ENCODE results near the gene VIL1. TPM values are rescaled to one million over a fixed set of nuclear protein-coding genes. Genes with fewer than 3 reads are reported as not detected.

The VIL1 gene
- total RNA-seq, 4 donors from 2014 or later, result 0.21 to 3.3 (median 1.1) TPM

GRCh38 chr2:218427741-218428140, 8.8 kb downstream of the VIL1 start:
- no peak for DNase-seq (ENCODE audit: low spot score in 2 of 2)
- H3K4me3 ChIP-seq, result no peak overlapping the region
- H3K27ac ChIP-seq, result no peak overlapping the region
- H3K27me3 ChIP-seq, result no peaks in the 10 kb centered on the region
- H3K9me3 ChIP-seq, result no peaks in the 10 kb centered on the region
- no peaks in the 10 kb centered on the region for H3K36me3 ChIP-seq
- TF ChIP-seq EP300 (IDR thresholded peaks at IDR 0.05) (no peak), POLR2AphosphoS5 (IDR thresholded peaks at IDR 0.05) (no peak), POLR2A (IDR thresholded peaks at IDR 0.05) (no peak)
- TF ChIP-seq, protein P1, sequence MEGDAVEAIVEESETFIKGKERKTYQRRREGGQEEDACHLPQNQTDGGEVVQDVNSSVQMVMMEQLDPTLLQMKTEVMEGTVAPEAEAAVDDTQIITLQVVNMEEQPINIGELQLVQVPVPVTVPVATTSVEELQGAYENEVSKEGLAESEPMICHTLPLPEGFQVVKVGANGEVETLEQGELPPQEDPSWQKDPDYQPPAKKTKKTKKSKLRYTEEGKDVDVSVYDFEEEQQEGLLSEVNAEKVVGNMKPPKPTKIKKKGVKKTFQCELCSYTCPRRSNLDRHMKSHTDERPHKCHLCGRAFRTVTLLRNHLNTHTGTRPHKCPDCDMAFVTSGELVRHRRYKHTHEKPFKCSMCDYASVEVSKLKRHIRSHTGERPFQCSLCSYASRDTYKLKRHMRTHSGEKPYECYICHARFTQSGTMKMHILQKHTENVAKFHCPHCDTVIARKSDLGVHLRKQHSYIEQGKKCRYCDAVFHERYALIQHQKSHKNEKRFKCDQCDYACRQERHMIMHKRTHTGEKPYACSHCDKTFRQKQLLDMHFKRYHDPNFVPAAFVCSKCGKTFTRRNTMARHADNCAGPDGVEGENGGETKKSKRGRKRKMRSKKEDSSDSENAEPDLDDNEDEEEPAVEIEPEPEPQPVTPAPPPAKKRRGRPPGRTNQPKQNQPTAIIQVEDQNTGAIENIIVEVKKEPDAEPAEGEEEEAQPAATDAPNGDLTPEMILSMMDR (IDR thresholded peaks at IDR 0.05), result no peak
- 58% methylated on average over 6 of the region's 11 CpGs for WGBS
- H3K4me1 ChIP-seq, result no peaks in the 10 kb centered on the region

GRCh38 chr2:218428846-218429558, 10.1 kb downstream of the VIL1 start:
- H3K27me3 ChIP-seq, result no peaks in the 10 kb centered on the region
- H3K4me3 ChIP-seq, result no peak overlapping the region
- no peak for DNase-seq (ENCODE audit: low spot score in 2 of 2)
- H3K36me3 ChIP-seq, result no peaks in the 10 kb centered on the region
- H3K9me3 ChIP-seq, result no peaks in the 10 kb centered on the region
- no peaks in the 10 kb centered on the region for H3K4me1 ChIP-seq
- WGBS, result 97% methylated on average over 10 of the region's 24 CpGs
- no peak overlapping the region for H3K27ac ChIP-seq
- TF ChIP-seq, protein P1 (IDR thresholded peaks at IDR 0.05), result no peak
- TF ChIP-seq EP300 (IDR thresholded peaks at IDR 0.05) (no peak), POLR2AphosphoS5 (IDR thresholded peaks at IDR 0.05) (no peak), POLR2A (IDR thresholded peaks at IDR 0.05) (no peak)

GRCh38 chr2:218429911-218430692, 11.2 kb downstream of the VIL1 start:
- Histone ChIP-seq H3K9me3 (no peaks in the 10 kb centered on the region), H3K4me3 (no peak overlapping the region), H3K27me3 (no peaks in the 10 kb centered on the region), H3K27ac (no peak overlapping the region), H3K4me1 (no peaks in the 10 kb centered on the region), H3K36me3 (no peaks in the 10 kb centered on the region)
- no peak for TF ChIP-seq POLR2A (IDR thresholded peaks at IDR 0.05)
- no peak for TF ChIP-seq EP300 (IDR thresholded peaks at IDR 0.05)
- TF ChIP-seq, protein P1 (IDR thresholded peaks at IDR 0.05), result no peak
- TF ChIP-seq POLR2AphosphoS5 (IDR thresholded peaks at IDR 0.05), result no peak
- DNase-seq (ENCODE audit: low spot score in 2 of 2), result peak in 1 of 2 donors; percentile 20
- 80% methylated on average over 8 of the region's 9 CpGs for WGBS

DNA sequence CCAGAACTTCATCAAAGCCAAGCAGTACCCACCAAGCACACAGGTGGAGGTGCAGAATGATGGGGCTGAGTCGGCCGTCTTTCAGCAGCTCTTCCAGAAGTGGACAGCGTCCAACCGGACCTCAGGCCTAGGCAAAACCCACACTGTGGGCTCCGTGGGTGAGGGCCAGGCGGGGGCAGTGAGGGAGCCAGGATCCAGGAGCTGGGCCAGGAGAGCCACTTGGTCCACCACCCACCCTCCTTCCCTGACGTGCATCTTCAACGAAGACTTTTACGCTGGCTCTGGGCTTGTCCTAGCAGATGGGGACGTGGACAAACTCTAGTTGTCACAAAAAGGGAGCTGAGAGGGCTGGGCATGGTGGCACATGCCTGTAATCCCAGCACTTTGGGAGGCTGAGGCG, 11.8 kb downstream of the VIL1 start:
- H3K4me1 ChIP-seq, result no peaks in the 10 kb centered on the region
- H3K27ac ChIP-seq, result no peak overlapping the region
- no peak overlapping the region for H3K4me3 ChIP-seq
- no peaks in the 10 kb centered on the region for H3K9me3 ChIP-seq
- 91% methylated on average over 10 of the region's 11 CpGs for WGBS
- no peaks in the 10 kb centered on the region for H3K36me3 ChIP-seq
- H3K27me3 ChIP-seq, result no peaks in the 10 kb centered on the region
- DNase-seq (ENCODE audit: low spot score in 2 of 2), result peak in 1 of 2 donors; percentile 59
- TF ChIP-seq POLR2A (IDR thresholded peaks at IDR 0.05) (no peak), EP300 (IDR thresholded peaks at IDR 0.05) (no peak), POLR2AphosphoS5 (IDR thresholded peaks at IDR 0.05) (no peak)
- TF ChIP-seq, protein P1 (IDR thresholded peaks at IDR 0.05), result no peak

DNA sequence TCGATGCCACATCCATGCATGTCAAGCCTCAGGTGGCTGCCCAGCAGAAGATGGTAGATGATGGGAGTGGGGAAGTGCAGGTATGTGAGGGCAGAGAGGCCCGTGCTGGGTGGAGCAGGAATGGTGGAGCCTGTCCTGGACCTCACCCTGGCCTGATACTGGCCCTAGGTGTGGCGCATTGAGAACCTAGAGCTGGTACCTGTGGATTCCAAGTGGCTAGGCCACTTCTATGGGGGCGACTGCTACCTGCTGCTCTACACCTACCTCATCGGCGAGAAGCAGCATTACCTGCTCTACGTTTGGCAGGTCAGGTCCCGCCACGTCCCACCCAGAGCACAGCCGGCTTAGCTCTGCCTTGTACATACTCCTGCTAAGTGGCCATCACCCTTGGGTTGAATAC, 13.0 kb downstream of the VIL1 start:
- no peaks in the 10 kb centered on the region for H3K9me3 ChIP-seq
- H3K27ac ChIP-seq, result no peak overlapping the region
- no peaks in the 10 kb centered on the region for H3K36me3 ChIP-seq
- H3K4me3 ChIP-seq, result no peak overlapping the region
- no peaks in the 10 kb centered on the region for H3K27me3 ChIP-seq
- no peaks in the 10 kb centered on the region for H3K4me1 ChIP-seq
- WGBS, result 89% methylated on average over 10 of the region's 10 CpGs
- peak in 1 of 2 donors; percentile 48 for DNase-seq (ENCODE audit: low spot score in 2 of 2)
- no peak for TF ChIP-seq EP300 (IDR thresholded peaks at IDR 0.05)
- TF ChIP-seq POLR2A (IDR thresholded peaks at IDR 0.05), result no peak
- no peak for TF ChIP-seq POLR2AphosphoS5 (IDR thresholded peaks at IDR 0.05)
- TF ChIP-seq, protein P1 (IDR thresholded peaks at IDR 0.05), result no peak
